Skin of body (tissue), 2 donors: ENCODE data around the gene ADORA2B. TPM values are rescaled to one million over a fixed set of nuclear protein-coding genes. Genes with fewer than 3 reads are reported as not detected.
"Not testable (repeated sequence)": the region's sequence is repeated elsewhere in the genome, so short reads cannot be mapped to it uniquely, and the experiment has no call there.

Experiments used
- DNase-seq: peaks from one replicate; lab custom pipeline; 2025; lab: John Stamatoyannopoulos, UW
- total RNA-seq: library from RNA; depleted of rRNA; stranded (reverse); fragments of >200 nt; gene quantifications from one replicate; pipeline ENCODE4 v1.2.3, GENCODE V29; 2014

Gene ADORA2B
- 11.2 TPM for total RNA-seq

DNA sequence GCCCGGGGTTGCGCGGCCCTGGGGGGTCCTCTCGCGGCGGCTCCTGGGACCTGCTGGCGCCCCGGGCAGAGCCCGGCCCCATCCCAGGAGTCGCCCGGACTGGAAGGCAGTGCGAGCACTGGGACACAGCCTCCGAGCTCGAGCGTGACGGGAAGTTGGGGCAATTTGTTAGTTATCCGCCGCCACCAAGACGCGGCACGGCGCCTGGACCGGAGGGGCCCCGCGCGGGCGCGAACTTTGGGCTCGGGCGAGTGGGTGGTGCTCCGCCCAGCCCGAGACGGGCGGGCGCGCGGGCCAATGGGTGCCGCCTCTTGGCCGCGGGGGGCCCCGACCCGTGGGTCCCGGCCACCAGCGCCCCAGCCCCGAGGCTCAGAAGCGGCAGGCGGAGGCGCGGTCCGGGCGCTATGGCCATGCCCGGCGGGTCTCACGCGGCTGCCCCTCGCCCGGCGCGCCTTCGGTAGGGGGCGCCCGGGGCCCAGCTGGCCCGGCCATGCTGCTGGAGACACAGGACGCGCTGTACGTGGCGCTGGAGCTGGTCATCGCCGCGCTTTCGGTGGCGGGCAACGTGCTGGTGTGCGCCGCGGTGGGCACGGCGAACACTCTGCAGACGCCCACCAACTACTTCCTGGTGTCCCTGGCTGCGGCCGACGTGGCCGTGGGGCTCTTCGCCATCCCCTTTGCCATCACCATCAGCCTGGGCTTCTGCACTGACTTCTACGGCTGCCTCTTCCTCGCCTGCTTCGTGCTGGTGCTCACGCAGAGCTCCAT, at the start of gene ADORA2B:
ADORA2B (plus strand) TSS at position 372 of the 768 bp plus-strand sequence; CDS start at position 491, 119 bp downstream.
- peak; percentile 11 for DNase-seq

GRCh38 chr17:15896277-15896676, 48.7 kb upstream of the ADORA2B start:
- no peak for DNase-seq

DNA sequence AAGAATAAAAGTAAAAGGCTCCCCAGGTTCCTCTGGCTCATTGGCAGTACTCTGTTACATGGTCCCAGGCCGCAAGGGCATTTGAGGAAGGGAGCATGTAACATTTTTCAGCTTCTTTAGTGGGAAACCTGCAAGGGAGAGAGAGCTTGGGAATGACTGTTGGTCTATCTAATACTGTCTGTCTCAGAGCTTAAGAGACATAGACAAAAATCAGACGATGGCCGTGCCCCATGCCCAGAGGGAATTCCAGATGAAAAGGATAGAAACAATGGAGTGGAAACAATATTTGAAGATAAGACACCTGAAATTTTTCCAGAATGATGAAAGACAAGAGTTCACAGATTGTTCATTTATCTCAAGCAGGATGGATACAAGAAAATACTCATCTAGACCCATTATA, 48.1 kb upstream of the ADORA2B start:
- no peak for DNase-seq

DNA sequence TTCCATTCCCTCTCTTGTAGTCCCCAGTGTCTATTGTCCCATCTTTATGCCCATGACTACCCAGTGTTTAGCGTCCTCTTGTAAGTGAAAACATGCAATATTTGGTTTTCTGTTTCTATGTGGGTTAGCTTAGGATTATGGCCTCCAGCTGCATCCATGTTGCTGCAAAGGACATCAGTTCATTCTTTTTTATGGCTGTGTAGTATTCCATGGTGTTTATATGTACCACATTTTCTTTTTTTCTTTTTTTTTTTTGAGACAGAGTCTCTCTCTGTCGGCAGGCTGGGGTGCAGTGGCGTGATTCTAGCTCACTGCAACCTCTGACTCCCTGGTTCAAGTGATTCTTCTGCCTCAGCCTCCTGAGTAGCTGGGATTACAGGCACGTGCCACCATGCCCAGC, 45.3 kb upstream of the ADORA2B start:
- not testable (repeated sequence) for DNase-seq

DNA sequence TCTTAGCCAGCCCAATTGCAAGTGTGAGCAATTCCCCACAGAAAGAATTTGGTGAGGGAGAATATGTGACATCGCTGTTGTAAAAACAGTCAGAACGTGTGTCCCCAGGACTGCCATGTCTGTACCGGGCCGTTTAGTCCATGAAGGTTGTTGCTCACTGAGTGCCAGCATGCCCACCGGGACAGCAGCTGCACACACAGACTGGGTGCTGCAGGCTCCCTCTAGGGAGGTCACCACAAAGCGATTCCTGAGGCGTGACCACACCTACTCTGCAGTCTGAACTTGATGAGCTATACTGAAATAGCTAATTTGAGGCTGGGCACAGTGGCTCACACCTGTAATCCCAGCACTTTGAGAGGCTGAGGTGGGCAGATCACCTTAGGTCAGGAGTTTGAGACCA, 44.1 kb upstream of the ADORA2B start:
- DNase-seq, result no peak

GRCh38 chr17:15905236-15905635, 39.7 kb upstream of the ADORA2B start:
- not testable (repeated sequence) for DNase-seq

DNA sequence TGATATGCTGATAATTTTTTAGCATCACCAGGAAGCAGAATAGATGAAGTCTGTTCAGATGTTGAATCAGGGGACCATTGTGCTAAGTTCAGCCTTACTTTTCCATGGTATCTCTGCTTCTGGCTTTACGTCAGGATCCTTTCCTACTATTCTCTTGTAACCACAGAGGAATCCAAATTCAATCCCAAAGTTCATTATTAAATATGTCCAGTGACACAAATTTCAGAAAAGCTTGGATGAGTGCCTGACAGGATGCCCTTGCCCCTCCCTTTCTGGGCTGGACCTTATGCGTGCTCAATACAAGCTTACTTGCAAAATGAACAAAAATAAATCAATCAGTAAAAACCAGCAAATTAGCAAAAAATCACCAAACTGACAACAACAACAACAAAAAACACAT, 37.6 kb upstream of the ADORA2B start:
- no peak for DNase-seq

- DNase-seq, result no peak
Observed at GRCh38 chr17:15908378-15908777, 36.6 kb upstream of the ADORA2B start.

DNA sequence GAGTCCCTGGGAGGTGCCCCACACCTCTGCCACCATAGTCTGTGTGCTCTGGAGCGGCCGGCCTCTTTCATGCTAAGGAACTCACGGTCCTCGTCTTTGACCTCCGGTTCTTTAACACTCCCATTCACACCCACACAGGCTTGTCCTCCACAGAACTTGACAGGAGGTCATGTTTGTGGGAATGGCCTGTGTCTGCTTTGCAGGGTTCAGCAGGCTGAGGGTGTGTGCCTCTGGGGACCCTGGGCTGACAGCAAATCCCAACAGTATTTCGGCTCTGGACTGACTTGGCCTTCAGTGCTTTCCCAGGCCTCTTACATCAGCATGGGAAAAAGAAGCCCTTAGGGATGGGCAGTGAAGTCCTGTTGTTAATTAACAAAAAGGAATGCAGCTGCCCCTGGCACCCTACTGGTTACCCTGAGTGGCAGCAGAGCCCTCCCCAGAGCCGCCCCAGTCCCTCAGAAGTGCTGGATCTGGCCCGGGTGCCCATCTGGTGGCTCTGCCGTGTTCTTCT, 35.4 kb upstream of the ADORA2B start:
- no peak for DNase-seq

DNA sequence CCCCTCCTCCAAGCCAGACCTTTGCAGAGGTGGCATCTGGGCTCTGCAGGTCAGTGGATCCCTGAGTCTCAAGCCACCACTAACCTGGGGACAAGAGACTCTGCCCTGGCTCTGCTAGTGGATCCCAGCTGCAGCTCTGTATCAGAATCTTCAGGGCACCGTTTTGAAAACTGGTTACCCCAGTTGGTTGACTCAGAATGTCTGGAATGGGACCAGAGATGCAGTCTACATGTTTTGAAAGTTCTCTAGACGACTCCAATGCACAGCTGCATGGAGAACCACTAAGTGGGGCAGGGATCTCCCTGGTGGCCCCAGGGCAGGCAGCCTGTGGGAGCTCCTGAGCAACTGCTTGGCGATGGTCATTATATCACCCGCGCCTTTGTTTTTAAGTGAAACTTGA, 34.1 kb upstream of the ADORA2B start:
- no peak for DNase-seq

DNA sequence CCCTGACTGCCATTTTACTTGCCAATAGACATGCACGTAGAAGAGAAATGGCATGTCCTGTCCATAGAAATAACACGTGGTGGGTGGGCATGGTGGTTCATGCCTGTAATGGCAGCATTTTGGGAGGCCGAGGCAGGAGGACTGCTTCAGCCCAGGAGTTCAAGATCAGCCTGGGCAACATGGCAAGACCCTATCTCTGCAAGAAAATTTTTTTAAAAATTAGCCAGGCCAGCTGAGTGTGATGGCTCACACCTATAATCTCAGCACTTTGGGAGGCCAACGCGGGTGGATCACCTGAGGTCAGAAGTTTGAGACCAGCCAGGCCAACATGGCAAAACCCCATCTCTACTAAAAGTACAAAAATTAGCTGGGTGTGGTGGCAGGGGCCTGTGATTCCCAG, 33.2 kb upstream of the ADORA2B start:
- DNase-seq, result not testable (repeated sequence)

DNA sequence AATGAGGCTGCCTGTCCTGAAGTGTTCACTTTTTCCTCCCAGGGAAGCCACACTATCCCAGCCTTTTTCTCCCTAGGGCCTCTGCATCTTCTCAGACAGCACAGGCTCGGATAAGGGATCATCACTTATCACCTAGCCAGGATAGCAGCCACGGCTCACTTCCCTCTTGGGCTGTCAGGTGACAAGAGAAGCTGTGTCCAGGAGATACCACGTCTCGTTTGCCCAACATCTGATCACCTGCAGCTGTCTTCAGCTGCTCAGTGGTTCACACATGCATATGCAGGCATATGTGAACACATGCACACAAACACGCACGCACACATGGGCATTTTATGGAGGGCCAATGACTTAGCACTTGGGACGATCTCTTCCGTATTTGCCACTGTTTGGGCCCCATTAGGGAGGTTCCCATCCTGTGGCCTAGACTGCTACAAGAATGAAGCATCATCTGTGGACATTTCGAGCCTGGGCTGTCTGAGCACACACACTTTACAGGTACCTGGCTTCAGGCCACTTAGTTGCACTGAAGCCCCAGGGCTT, 32.4 kb upstream of the ADORA2B start:
- no peak for DNase-seq

- DNase-seq, result no peak
Observed at GRCh38 chr17:15913826-15914225, 31.1 kb upstream of the ADORA2B start.

GRCh38 chr17:15914400-15915170, 30.3 kb upstream of the ADORA2B start:
- no peak for DNase-seq

GRCh38 chr17:15915961-15916360, 29.0 kb upstream of the ADORA2B start:
- no peak for DNase-seq

- DNase-seq, result no peak
Observed at GRCh38 chr17:15917021-15917437, 27.9 kb upstream of the ADORA2B start.

- no peak for DNase-seq
Observed at GRCh38 chr17:15917438-15918027, 27.4 kb upstream of the ADORA2B start.

- no peak for DNase-seq
Observed at GRCh38 chr17:15918261-15918660, 26.7 kb upstream of the ADORA2B start.

- no peak for DNase-seq
Observed at GRCh38 chr17:15918661-15919259, 26.2 kb upstream of the ADORA2B start.

DNA sequence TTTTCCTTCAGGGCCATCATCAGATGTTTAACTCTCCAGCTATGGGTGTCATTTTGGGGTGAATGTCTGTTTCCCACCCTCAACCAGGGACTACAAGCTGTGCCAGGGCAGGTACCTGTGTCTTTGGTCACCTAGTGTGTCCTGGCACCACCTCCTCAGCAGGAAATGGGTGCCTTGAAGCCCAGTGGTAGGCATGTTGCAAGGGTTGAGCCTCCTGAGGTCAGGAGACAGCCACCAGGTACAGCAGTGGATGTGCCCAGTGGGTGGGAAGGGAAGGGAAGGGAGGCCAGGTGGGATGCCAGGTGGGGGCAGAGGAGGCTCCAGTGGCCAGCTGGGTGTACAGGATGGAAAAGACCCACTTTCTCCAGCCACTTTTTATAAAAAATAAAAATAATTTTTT, 25.5 kb upstream of the ADORA2B start:
- no peak for DNase-seq

- DNase-seq, result no peak
Observed at GRCh38 chr17:15920758-15921239, 24.1 kb upstream of the ADORA2B start.
